ENCODE results near the gene AOC2. TPM values are rescaled to one million over a fixed set of nuclear protein-coding genes. Genes with fewer than 3 reads are reported as not detected.

Gene AOC2
- total and polyA plus RNA-seq, 2 of the 13 experiments (the other 11 are each of a cell fraction or from before 2014, with no cell fraction given): 1.2 to 3.3 TPM

DNA sequence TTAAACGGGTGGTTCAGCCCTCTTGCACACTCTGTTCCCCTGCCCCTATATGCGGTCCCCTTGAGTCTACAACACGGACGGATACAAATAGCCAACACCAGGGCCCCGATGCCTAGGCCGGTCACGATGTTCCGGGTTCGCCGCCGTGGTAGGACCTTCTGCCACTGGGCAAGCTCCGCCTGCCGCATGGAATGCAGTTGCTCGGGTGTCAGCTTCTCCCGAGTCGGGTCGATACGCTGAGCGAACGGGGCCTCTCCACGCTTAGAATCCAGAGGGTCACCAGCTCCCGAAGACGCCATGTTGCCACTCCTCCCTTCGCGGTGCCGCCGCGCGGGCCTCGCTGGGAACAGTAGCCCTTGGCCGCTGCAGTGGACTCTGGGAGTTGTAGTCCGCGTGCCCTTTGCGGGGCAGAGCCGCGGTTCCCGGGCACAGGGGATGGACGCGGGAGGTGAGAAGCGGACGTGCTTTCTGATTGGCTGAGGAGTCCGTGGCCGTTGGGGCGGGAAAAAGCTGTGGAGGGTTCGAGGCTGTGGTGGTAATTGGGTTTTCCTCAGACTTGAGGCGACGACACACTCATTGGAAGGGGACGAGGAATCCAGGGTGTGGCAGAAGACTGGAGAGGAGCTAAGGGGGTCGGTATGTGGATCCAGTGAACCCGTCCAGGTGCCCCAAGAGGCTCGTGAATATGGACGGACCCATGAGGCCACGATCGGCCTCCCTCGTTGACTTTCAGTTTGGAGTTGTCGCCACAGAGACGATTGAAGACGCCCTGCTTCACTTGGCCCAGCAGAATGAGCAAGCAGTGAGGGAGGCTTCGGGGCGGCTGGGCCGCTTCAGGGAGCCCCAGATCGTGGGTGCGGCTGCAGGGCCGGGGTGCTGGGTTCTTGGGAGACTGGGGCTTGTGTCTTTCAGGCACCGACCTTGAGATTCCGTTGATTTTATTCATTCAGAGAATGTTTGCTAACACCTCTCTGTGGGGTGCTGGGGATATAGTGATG, 45.7 kb upstream of the AOC2 start, which contains the start of the genes CNTD1 and COA3 (continued):
- TF ChIP-seq AKNA (CRISPR knock-in tag; IDR thresholded peaks at IDR 0.05; ENCODE audit: borderline replicate concordance) (peak; percentile 89; the same call in 1 of the 2 replicates), FOXK1 (CRISPR knock-in tag; IDR thresholded peaks at IDR 0.05; ENCODE audit: borderline replicate concordance, low read depth) (peak; percentile 95), ZSCAN5A (CRISPR knock-in tag; IDR thresholded peaks at IDR 0.05; ENCODE audit: borderline replicate concordance) (no peak; the same call in 1 of the 2 replicates), ZBTB38 (CRISPR knock-in tag; IDR thresholded peaks at IDR 0.05) (peak; percentile 90), MED13 (CRISPR knock-in tag; IDR thresholded peaks at IDR 0.05) (no peak; the same call in 1 of the 2 replicates), ZNF484 (CRISPR knock-in tag; IDR thresholded peaks at IDR 0.05; ENCODE audit: borderline replicate concordance, low read depth) (no peak), ZNF276 (CRISPR knock-in tag; IDR thresholded peaks at IDR 0.05; ENCODE audit: low read depth) (peak; percentile 96), CHD4 (IDR thresholded peaks at IDR 0.05; ENCODE audit: borderline replicate concordance, low read length) (0 out of 2 replicates have a peak, but pooled peaks have one; percentile 22), MAX (IDR thresholded peaks at IDR 0.05) (peak; percentile 99), ZNF772 (CRISPR knock-in tag; IDR thresholded peaks at IDR 0.05) (peak; percentile 97), FOXA1 (IDR thresholded peaks at IDR 0.05) (no peak), FOXA1 (CRISPR knock-in tag; IDR thresholded peaks at IDR 0.05) (peak; percentile 45; the same call in 1 of the 2 replicates), REPIN1 (CRISPR knock-in tag; IDR thresholded peaks at IDR 0.05; ENCODE audit: borderline replicate concordance, low read depth) (peak; percentile 82), GMEB2 (CRISPR knock-in tag; IDR thresholded peaks at IDR 0.05; ENCODE audit: low read depth) (peak; percentile 91), ZNF747 (CRISPR knock-in tag; IDR thresholded peaks at IDR 0.05; ENCODE audit: borderline replicate concordance) (peak; percentile 96), ZNF672 (CRISPR knock-in tag; IDR thresholded peaks at IDR 0.05) (no peak; the same call in 1 of the 2 replicates), TMF1 (CRISPR knock-in tag; IDR thresholded peaks at IDR 0.05; ENCODE audit: low read depth) (peak; percentile 82; the same call in 1 of the 2 replicates), NAIF1 (CRISPR knock-in tag; IDR thresholded peaks at IDR 0.05; ENCODE audit: borderline replicate concordance) (peak; percentile 63; the same call in 1 of the 2 replicates)

All from HepG2 (cell line).